Liver (tissue), 9 donors: ENCODE data around the gene DDX31. TPM values are rescaled to one million over a fixed set of nuclear protein-coding genes. Genes with fewer than 3 reads are reported as not detected.

Experiments used
- DNase-seq: peaks from one replicate; pipeline ENCODE4 v3.0.0-alpha.2; 2017; ENCODE audit warnings: low spot score
- H3K27ac ChIP-seq, 2 donors: one replicate each; pipeline ENCODE4 v1.7.0; 2013; ENCODE audit warnings: inconsistent platforms in 2 of 2, low read length in 2 of 2, control low read depth in 1 of 2, low read depth in 1 of 2, mild to moderate bottlenecking in 1 of 2
- H3K27me3 ChIP-seq, 4 donors: one replicate each; pipeline versions ENCODE4 v1.6.1 to v1.7.0; 2013; ENCODE audit warnings: low read length in 3 of 4, inconsistent platforms in 1 of 4, mild to moderate bottlenecking in 1 of 4, moderate library complexity in 1 of 4; ENCODE audit not compliant: control insufficient read depth in 4 of 4, insufficient read depth in 4 of 4
- H3K36me3 ChIP-seq, 4 donors: one replicate each; pipeline versions ENCODE4 v1.6.1 to v1.7.0; 2013; ENCODE audit warnings: low read length in 3 of 4, mild to moderate bottlenecking in 3 of 4, low read depth in 1 of 4, moderate library complexity in 1 of 4; ENCODE audit not compliant: control insufficient read depth in 4 of 4, insufficient read depth in 3 of 4
- H3K4me1 ChIP-seq, 4 donors: one replicate each; pipeline versions ENCODE4 v1.6.1 to v1.7.0; 2013; ENCODE audit warnings: low read length in 3 of 4, mild to moderate bottlenecking in 3 of 4, moderate library complexity in 1 of 4; ENCODE audit not compliant: control insufficient read depth in 4 of 4, insufficient read depth in 4 of 4
- H3K4me3 ChIP-seq, 3 donors: one replicate each; pipeline versions ENCODE4 v1.6.1 to v1.7.0; 2013; ENCODE audit warnings: low read length in 3 of 3, control low read depth in 1 of 3, low read depth in 1 of 3, mild to moderate bottlenecking in 1 of 3
- H3K9ac ChIP-seq, 2 donors: one replicate each; pipeline ENCODE4 v1.7.0; 2013; ENCODE audit warnings: low read length in 2 of 2, mild to moderate bottlenecking in 2 of 2, moderate library complexity in 2 of 2, control low read depth in 1 of 2, low read depth in 1 of 2
- H3K9me3 ChIP-seq, 4 donors: one replicate each; pipeline versions ENCODE4 v1.6.1 to v1.7.0; 2013; ENCODE audit warnings: low read length in 3 of 4; ENCODE audit not compliant: control insufficient read depth in 4 of 4
- CTCF ChIP-seq: fragments of 150-350 bp; IDR thresholded peaks from 2 replicates; pipeline ENCODE4 v1.5.1; 2017; ENCODE audit warnings: improper control_type of control experiment, low read depth, low read length; ENCODE audit not compliant: missing input control
- EGR1 ChIP-seq, 2 donors: IDR thresholded peaks; 2 replicates each; pipeline ENCODE4 v1.6.1; 2016 to 2018; ENCODE audit warnings: antibody characterized with exemption in 2 of 2, low read depth in 2 of 2
- FOXA2 ChIP-seq: IDR thresholded peaks from 2 replicates; pipeline ENCODE4 v1.6.1; 2016; ENCODE audit warnings: antibody characterized with exemption
- GABPA ChIP-seq, 2 donors: IDR thresholded peaks in 1 of 2; conservative IDR thresholded peaks in 1 of 2; 2 replicates each; pipeline ENCODE4 v1.6.1; 2016; ENCODE audit warnings: antibody characterized with exemption in 2 of 2, mild to moderate bottlenecking in 1 of 2, moderate library complexity in 1 of 2
- HNF4A ChIP-seq, 2 donors: conservative IDR thresholded peaks; 2 replicates each; pipeline ENCODE4 v1.6.1; 2016; ENCODE audit warnings: antibody characterized with exemption in 2 of 2, mild to moderate bottlenecking in 2 of 2
- HNF4G ChIP-seq: IDR thresholded peaks from 2 replicates; pipeline ENCODE4 v1.6.1; 2016; ENCODE audit warnings: antibody characterized with exemption
- JUND ChIP-seq, 2 donors: IDR thresholded peaks; 2 replicates each; pipeline ENCODE4 v1.6.1; 2016; ENCODE audit warnings: antibody characterized with exemption in 2 of 2
- NR2F2 ChIP-seq: IDR thresholded peaks from 2 replicates; pipeline ENCODE4 v1.6.1; 2016; ENCODE audit warnings: antibody characterized with exemption
- RAD21 ChIP-seq, 2 donors: IDR thresholded peaks; 2 replicates each; pipeline ENCODE4 v1.6.1; 2016; ENCODE audit warnings: antibody characterized with exemption in 2 of 2, mild to moderate bottlenecking in 2 of 2
- REST ChIP-seq: IDR thresholded peaks from 2 replicates; pipeline ENCODE4 v1.6.1; 2016; ENCODE audit warnings: antibody characterized with exemption, mild to moderate bottlenecking
- RXRA ChIP-seq, 2 donors: IDR thresholded peaks; 2 replicates each; pipeline ENCODE4 v1.6.1; 2017 to 2018; ENCODE audit warnings: antibody characterized with exemption in 2 of 2, mild to moderate bottlenecking in 1 of 2
- SP1 ChIP-seq: IDR thresholded peaks from 2 replicates; pipeline ENCODE4 v1.6.1; 2018; ENCODE audit warnings: antibody characterized with exemption, mild to moderate bottlenecking
- TAF1 ChIP-seq: conservative IDR thresholded peaks from 2 replicates; pipeline ENCODE4 v1.6.1; 2016; ENCODE audit warnings: antibody characterized with exemption, mild to moderate bottlenecking
- YY1 ChIP-seq: IDR thresholded peaks from 2 replicates; pipeline ENCODE4 v1.6.1; 2016; ENCODE audit warnings: antibody characterized with exemption, mild to moderate bottlenecking
- WGBS: extraction: QIAGEN DNeasy Blood & Tissue Kit; methylation state at CpG from one replicate; pipeline ENCODE4 v1.1.7; 2013; 5-methylcytosine and 5-hydroxymethylcytosine counted together
- polyA plus RNA-seq, 2 donors: library from polyadenylated mRNA; stranded (reverse) in 1 of 2; unstranded in 1 of 2; fragments of 200-250 nt in 1 of 2; fragments of >200 nt in 1 of 2; fragmentation: Nextera tagmentation in 1 of 2; extraction: Ambion mirVana in 1 of 2; gene quantifications; one replicate each; pipeline versions ENCODE4 v1.2.1 to v1.2.3, GENCODE V29; 2013 to 2015
- total RNA-seq, 2 donors: library from RNA; depleted of rRNA; stranded (reverse); fragments of >200 nt; gene quantifications; one replicate each; pipeline ENCODE4 v1.2.3, GENCODE V29; 2014
- TF ChIP-seq, protein P1 (sequence below): IDR thresholded peaks from 2 replicates; pipeline ENCODE4 v1.6.1; 2016; ENCODE audit warnings: antibody characterized with exemption
- TF ChIP-seq, protein P2 (sequence below): IDR thresholded peaks from 2 replicates; pipeline ENCODE4 v1.6.1; 2016; ENCODE audit warnings: antibody characterized with exemption
- donor health status: healthy.
- donor health status: healthy.
- donor health status: healthy.
- donor health status: healthy.
- donor health status: healthy.

The DDX31 gene
- total and polyA plus RNA-seq, 4 donors = 2.5 to 9.6 (median 4.5) TPM

DNA sequence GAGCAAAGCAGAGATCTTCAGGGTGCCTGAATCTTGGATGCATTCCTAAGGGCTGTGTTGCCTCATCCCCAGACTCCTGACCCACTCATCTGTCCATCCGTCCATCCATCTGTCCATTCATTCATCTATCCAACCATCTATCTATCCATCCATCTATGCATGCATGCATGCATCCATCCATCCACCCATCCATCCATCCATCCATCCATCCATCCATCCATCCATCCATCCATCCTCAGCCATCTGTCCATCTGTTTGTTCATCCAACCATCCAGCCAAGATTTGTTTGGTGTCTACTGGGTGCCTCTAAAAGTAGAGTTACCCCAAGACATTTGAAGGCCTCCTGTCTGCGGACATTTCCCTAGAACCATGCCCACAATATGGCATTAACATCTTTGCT is 115.0 kb downstream of the DDX31 start:
- Histone ChIP-seq H3K27me3 (peaks cover 0 to 4% (median 0%) of the 10 kb centered on the region in 4 donors), H3K27ac (no peak overlapping the region), H3K4me1 (no peaks in the 10 kb centered on the region), H3K36me3 (no peaks in the 10 kb centered on the region), H3K4me3 (no peak overlapping the region), H3K9me3 (no peaks in the 10 kb centered on the region), H3K9ac (no peak overlapping the region)
- 86% methylated on average over 2 of the region's 2 CpGs for WGBS
- DNase-seq = no peak
- TF ChIP-seq FOXA2 = no peak
- no peak for TF ChIP-seq YY1
- no peak for TF ChIP-seq RAD21 (IDR thresholded peaks at IDR 0.05)
- no peak for TF ChIP-seq TAF1
- TF ChIP-seq SP1 = no peak
- no peak for TF ChIP-seq HNF4A (conservative IDR thresholded peaks at IDR 0.05)
- TF ChIP-seq, protein P1, sequence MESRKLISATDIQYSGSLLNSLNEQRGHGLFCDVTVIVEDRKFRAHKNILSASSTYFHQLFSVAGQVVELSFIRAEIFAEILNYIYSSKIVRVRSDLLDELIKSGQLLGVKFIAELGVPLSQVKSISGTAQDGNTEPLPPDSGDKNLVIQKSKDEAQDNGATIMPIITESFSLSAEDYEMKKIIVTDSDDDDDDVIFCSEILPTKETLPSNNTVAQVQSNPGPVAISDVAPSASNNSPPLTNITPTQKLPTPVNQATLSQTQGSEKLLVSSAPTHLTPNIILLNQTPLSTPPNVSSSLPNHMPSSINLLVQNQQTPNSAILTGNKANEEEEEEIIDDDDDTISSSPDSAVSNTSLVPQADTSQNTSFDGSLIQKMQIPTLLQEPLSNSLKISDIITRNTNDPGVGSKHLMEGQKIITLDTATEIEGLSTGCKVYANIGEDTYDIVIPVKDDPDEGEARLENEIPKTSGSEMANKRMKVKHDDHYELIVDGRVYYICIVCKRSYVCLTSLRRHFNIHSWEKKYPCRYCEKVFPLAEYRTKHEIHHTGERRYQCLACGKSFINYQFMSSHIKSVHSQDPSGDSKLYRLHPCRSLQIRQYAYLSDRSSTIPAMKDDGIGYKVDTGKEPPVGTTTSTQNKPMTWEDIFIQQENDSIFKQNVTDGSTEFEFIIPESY = no peak
- TF ChIP-seq REST = no peak
- TF ChIP-seq EGR1 (IDR thresholded peaks at IDR 0.05; ENCODE audit: low read depth in 2 of 2) = no peak
- TF ChIP-seq RXRA (IDR thresholded peaks at IDR 0.05) = no peak
- TF ChIP-seq, protein P2, sequence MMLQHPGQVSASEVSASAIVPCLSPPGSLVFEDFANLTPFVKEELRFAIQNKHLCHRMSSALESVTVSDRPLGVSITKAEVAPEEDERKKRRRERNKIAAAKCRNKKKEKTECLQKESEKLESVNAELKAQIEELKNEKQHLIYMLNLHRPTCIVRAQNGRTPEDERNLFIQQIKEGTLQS = no peak
- TF ChIP-seq NR2F2 = no peak
- no peak for TF ChIP-seq HNF4G
- TF ChIP-seq CTCF = no peak

DNA sequence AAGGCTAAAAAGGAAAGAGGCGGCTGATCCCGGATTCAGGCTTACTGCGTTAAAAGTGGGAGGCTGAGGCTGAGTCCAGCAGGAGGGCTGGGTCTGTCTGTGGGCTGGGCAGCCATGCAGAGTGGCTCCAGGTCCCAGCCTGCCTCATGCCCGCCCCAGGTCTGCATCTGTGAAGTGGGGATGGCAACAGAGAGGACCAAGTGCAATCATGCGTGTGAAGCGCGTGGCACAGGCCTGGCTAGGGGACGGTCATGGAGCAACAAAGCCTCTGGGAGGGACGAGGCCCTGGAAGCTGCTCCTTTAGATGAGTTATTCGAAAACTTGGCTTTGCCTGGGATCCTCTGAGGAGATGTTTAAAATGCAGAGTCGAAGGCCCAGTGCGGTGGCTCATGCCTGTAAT is 117.7 kb downstream of the DDX31 start:
- no peaks in the 10 kb centered on the region for H3K9me3 ChIP-seq
- TF ChIP-seq HNF4G (no peak), JUND (IDR thresholded peaks at IDR 0.05) (no peak), GABPA (IDR thresholded peaks at IDR 0.05 in 1 of 2, conservative IDR thresholded peaks at IDR 0.05 in 1 of 2) (no peak), EGR1 (IDR thresholded peaks at IDR 0.05; ENCODE audit: low read depth in 2 of 2) (no peak), RXRA (IDR thresholded peaks at IDR 0.05) (no peak), FOXA2 (no peak), NR2F2 (no peak)
- H3K9ac ChIP-seq = no peak overlapping the region
- no peaks in the 10 kb centered on the region for H3K4me1 ChIP-seq
- DNase-seq = no peak
- no peak overlapping the region for H3K27ac ChIP-seq
- H3K27me3 ChIP-seq = no peaks in the 10 kb centered on the region
- no peak overlapping the region for H3K4me3 ChIP-seq
- H3K36me3 ChIP-seq = no peaks in the 10 kb centered on the region
- 92% methylated on average over 12 of the region's 12 CpGs for WGBS
